GM21529 (cell line): Measurements from ENCODE around the gene ILF3.

Source experiments
- ATAC-seq: cut with Tn5 transposase; IDR thresholded peaks from one replicate; pipeline ENCODE4 v1.9.1; 2021; ENCODE audit not compliant: unreplicated experiment

Gene ILF3

DNA sequence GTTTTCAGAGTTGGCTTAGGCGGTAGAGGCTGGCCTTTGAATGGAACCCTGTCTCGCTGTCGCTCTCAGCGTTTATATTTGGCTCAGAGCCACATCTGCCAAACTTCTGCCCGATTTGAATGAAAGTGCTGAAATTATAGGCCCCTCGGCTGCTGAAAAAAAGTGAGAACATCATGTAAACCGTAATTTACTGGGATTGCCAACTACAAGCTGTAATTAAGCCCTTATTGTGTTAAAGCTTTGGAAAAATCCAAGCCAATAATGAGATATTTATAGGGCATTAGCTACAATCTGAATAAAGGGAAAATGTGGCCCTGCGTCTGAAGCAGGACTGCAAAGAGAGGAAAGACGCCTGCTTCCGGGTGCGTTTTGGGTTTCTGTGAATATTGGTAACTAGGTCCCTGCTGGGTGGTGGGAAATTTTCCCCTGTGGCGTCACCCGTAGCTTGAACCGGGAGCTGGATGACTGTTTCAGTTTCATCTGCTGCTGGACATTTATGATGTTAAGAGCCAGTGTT is 73.6 kb downstream of the ILF3 start:
- ATAC-seq = no peak

DNA sequence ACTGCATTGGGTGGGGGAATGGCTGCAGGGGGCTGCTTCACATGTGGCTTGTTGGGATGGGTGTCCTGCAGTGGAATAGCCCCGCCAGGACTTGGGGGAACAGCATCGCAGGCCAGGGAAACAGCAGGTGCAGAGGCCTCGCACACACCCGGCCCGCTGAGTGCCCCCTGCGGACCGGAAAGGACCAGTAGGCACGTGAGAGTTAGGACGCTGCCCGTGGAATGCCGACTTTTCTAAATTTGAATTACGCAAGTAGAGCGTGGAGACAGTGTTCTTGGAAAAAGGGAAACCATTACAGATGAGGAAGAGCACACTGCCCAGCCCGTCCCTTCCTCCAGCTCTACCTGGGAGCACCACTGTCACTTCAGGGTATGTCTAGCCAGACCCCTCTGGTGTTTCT is 75.3 kb downstream of the ILF3 start:
- ATAC-seq = no peak

DNA sequence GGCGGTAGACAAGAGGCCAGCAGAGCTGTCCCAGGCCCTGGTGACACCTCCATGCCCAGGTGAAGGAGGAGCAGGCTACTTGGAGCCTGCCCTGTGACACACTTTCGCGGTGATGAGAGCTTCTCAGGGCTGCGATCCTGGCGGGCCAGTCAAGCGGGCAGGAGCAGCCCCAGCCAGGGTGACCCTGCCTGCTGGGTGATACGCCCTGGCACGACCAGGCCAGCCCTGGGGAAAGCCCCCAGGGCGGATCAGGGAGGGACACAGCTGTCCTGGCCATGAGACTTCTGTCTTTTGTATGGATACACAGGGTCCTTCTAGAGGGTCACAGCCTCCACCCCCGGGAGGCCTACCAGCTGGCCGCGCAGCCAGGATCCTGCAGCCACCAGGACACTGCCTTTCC is 76.8 kb downstream of the ILF3 start:
- ATAC-seq = no peak

DNA sequence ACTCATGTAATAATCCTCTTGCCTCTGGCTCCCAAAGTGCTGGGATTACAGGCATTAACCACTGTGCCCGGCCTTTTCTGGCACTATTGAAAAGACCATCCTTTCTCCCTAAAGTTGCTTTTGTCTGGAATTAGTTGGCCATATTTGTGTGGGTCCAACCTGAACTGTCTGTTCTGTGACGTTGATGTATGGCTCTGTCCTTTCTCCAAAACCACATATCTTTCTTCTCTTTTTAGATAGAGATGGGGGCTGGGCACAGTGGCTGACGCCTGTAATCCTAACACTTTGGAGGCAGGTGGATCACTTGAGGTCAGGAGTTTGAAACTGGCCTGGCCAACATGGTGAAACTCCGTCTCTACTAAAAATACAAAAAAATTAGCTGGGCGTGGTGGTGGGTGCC is 81.6 kb downstream of the ILF3 start:
- no peak for ATAC-seq

DNA sequence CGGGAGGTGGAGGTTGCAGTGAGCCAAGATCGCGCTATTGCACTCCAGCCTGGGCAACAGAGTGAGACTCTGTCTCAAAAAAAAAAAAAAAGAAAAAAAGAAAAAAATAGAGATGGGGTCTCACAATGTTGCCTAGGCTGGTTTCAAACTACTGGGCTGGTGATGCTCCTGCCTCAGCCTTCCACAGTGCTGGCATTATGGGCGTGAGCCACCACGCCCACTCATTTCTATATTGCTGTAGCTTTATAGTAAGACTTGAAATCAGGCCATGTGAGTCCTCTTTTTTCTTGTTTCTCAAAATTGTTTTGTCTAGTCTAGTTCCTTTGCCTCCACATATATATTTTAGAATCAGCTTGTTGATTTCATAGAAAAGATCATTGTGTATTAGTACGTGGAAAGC is 82.0 kb downstream of the ILF3 start:
- no peak for ATAC-seq

DNA sequence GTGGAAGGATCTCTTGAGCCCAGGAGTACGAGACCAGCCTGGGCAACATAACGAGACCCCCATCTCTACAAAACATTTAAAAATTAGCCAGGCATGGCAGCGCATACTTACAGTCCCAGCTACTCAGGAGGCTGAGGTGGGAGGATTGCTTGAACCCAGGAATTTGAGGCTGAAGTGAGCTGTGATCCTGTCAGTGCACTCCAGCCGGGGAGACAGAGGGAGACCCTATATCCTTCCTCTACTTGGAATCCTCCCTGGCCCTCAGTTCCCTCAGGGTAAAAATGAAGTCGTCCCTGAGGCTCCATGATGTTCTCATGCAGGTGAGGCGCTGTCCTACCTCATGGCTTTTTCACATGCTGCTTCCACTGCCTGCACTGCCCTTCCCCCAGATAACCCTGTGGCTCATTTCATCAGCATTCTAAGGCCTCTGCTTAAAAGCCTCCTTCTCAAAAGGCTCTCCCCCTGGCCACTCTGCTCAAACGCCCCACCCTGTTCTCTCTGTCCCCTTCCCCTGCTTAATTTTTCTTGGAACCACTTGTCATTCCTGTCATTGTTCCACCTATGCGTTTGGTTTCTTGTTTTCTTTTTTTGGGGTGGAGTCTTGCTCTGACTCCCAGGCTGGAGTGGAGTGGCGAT is 82.9 kb downstream of the ILF3 start:
- no peak for ATAC-seq

DNA sequence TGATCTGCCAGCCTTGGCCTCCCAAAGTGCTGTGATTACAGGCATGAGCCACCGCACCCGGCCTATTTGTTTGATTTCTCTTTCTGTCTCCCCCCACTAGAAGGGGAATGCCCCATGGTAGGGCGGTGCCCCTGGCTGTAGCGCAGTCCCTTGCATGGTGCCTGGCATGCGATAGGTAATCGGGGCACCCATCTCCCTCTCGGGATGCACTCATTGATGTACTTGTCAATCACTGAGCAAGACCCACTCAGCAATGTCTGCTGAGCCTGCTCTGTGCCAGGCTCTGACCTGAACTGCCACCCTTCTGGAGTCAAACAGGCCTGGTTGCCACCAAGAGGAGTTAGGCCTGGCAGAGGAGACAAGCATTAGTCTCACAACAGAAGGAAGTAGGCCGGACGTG is 83.6 kb downstream of the ILF3 start:
- no peak for ATAC-seq

DNA sequence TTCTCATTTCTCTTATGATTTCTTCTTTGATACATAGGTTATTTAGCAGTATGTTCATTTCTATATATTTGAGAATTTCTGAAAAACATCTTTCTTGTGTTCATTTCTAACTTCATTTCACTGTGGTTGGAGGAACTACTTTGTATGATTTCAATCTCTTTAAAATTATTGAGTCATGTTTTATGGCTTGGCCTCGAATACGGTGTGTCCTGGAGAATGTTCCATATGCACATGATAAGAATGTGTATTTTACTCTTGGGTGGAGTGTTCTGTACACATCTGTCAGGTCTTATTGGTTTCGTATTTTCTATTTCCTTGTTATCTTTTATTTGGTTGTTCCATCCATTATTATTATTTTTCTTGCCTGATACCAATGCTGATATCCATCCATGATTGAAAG is 86.7 kb downstream of the ILF3 start:
- no peak for ATAC-seq
